Inferior parietal cortex (tissue), 1 donor: Measurements from ENCODE around the gene ARHGAP22.

Source experiments
- DNase-seq: peaks from one replicate; pipeline ENCODE4 v3.0.0-alpha.2; 2016; ENCODE audit errors: extremely low spot score

Gene ARHGAP22

DNA sequence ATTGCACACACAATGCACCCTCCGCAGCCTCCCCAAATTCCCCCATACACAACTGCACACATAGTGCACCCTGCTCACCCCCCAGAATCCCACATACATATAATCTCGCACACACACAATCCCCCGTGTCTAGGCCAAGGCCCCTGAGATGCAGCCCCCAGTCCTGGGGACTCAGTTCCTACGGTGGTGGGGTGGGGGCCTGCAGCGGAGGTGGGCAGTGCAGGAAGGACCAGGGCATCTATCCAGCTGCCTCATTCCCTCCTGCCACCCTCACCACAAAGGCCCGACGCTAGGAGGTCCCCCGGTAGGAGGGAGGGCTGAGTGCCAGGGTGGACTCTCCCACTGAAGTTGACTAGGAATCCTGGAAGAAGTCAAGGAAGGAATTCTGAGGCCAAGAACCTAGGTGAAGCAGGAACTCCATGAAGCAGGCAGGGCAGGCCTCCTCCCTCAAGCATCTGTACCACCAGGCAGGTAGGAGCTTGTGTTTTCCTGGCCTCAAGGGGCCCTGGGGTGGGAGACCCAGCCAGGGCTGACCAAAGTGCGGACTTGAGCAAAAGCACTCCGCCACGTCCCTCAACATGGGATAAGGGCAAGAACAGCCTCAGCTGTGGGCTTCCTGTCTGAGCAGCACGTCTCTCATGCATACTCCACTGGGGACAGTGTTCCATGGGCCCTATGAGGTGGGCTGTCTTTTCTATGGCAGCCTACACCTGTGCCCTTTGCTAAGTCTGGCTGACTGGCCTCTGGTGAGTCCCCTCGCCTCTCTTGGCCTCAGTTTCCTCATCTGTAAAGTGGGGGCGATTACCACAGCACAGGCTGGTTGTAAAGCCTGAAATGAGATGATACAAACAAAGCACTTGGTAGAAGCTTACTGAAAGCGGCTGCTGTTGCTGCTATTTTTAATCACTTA is 152.6 kb downstream of the ARHGAP22 start:
- no peak for DNase-seq

DNA sequence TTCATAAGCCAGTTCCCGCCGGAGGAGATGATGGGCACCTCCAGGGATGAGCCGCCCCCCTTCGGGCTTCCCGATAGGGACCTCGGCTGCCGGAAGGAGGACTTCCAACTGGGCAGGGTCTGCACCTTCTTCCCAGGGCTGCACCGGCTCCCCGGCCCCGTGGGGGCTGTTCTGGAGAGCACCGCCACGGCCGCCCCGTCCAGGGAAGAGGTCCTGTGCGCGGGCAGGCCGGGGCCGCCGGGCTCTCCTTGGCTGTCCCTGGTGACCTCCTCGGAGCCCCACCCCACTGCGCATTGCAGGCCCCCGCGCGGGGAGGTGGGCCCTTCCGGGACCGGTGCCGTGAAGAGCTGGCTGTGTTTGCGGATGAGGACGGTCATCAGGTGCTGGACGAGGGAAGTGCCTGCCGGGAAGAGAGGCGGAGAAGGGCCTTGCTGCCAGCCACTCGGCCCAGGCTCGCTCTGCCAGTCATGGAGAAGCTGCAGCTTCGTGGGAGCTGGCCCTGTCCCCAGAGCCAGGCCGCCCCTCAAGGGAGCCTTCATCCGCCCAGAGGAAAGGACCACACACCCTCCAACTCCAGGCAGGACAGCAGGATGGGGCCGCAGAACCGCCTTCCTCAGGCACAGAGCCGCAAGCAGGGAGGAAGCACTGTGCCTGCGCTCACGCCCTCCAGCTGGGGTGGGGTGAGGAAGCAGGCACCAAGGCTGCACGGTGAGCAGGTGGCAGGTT is 154.0 kb downstream of the ARHGAP22 start:
- no peak for DNase-seq

DNA sequence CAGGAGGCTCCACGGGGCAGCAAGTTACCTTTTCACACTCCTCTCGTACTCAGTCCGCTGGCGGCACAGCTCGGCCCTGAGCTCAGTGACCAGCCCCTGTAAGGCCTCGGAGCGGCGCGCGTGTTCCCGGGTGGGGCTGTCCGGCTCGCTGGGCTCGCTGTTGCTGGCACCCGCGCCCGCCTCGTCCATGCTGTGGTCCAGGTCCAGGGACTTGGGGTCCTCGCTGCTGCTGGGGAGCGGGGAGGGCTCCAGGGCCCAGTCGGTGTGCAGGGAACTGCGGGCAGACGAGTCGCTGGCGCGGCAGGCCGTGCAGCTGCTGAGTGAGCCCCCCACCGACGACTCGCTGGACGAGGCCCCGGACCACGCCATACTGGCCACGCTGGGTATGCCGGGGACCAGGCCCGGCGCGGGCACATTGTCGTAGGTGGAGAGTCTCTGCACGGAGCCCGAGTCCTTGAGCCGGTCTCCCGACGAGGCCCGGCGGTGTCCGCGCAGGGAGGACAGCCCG is 154.6 kb downstream of the ARHGAP22 start:
- no peak for DNase-seq

DNA sequence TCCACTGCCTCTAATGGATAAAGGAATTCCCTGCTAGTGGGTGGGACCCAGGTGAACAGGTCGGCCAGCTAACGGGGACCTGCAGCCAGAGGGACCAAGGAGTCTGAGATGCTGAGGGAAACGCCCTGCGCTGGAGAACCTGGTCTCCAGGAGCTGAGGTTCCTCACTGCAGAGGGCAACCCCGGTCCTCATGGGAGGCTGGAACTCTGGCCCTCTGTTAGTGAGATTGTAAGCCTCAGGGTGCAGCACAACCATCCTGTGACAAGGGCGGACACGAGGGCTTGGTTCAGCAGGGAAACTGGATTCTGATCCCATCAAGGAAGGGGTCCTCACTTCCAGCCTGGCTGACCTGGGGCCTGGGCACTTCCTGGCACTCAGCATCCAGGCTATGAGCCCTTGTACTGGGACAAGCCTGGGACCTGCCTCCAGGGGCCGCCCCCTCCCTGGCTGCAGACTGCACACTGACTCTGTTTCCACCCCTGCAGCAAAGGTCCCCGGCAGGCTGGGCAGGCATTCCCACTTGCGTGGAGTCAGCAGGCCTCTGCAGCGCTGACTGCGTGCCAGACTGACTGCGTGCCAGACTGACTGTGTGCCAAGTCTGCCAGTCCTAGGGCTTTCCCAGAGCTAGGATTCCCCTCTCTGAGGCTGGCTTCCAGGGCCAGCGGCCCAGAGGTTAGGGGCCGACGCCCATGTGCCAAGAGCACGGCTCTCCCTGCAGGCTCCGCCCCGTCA is 155.2 kb downstream of the ARHGAP22 start:
- no peak for DNase-seq

DNA sequence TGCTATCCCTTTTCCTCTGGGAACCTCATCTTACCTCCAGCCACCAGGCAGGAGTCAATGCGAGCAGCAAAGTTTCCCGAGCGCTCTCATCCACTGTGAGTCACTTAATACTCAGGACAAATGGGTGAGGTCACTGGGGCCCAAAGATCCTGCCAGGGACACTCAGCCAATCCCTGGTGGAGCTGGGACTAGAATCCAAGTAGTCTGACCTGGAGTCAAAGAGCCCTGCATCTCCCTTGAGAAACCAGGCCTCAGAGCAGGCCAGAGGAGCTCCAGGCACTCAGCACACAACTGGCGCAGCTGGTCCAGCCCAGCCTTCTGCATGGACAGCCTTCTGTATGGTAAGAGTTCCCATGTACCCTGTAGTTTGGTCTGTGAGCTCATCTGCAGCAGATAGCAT is 156.1 kb downstream of the ARHGAP22 start:
- no peak for DNase-seq

DNA sequence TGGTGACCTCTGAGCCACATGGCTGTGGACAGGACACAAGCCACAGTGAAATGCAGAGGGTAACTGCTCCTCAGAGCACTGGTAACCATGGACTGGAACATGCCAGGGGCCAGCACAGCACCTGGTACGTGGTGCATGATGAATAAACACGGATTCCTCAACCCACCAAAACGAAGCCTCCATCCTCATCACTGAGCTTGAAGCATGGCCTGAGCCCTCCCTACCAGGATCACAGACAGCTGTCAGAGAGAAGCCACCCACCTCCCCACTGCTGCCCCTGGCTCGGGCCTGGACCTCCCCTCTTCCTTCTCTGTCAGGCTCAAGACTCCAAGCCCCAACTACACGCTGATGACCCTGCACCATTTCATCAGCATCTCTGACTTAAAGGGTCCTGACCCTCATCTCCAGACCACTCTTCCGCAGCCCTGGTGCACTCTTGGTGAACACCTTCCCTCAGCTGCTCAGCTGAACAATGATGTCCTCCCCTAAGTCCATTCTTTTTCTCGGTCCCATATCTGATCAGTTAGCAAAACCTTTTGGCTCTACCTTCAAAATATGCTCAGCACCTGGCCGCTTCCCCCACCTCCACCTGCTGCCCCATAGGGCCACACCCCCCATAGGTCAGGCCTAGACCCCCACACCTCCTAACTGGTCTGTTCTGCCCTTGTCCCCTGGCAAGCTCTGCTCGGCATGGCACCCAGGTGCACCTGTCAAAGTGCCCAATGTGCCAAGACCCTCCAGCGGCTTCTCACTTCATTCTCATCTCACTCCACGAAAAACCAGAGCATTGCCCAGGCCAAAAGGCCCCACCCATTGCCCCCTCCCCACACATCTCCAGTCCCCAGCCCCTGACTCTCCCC is 157.3 kb downstream of the ARHGAP22 start:
- no peak for DNase-seq

DNA sequence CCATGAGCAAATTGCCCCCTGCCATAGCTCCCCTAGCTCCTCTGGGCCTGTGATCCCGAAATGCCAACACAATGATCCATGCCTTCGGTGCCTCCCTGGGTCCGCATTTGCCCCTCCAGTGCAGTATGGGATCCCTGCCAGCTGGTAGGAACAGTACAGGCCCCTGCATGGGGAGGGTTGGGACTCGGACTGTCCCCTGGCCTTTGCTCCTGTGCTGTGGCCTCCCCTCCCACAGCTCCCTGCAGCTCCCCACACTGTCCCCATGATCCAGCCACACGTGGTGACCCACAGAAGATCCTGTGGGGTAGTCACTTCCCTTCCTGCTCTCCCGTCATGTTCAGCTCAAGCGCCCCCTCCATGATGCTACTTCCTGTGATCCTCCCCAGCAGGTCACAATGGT is 158.1 kb downstream of the ARHGAP22 start:
- no peak for DNase-seq

DNA sequence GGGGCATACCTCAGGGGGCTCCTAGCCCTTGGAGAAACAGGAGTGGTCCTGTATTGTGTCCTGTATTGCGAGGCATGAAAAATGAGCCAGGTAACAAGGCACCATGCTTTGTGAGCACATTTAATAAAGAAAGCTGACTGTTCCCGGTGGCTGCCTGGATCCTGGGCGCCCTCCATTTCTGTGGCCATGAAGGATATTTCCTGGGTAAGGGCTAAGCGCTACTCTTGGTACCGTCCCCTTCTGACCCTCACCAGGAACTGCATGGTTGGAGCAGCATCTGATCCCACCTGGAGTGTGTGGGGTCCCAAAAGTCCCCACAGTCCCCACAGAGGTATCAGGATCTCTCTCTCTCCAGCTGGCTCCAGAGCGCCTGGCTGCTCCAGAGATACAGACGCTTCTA is 158.9 kb downstream of the ARHGAP22 start:
- no peak for DNase-seq

DNA sequence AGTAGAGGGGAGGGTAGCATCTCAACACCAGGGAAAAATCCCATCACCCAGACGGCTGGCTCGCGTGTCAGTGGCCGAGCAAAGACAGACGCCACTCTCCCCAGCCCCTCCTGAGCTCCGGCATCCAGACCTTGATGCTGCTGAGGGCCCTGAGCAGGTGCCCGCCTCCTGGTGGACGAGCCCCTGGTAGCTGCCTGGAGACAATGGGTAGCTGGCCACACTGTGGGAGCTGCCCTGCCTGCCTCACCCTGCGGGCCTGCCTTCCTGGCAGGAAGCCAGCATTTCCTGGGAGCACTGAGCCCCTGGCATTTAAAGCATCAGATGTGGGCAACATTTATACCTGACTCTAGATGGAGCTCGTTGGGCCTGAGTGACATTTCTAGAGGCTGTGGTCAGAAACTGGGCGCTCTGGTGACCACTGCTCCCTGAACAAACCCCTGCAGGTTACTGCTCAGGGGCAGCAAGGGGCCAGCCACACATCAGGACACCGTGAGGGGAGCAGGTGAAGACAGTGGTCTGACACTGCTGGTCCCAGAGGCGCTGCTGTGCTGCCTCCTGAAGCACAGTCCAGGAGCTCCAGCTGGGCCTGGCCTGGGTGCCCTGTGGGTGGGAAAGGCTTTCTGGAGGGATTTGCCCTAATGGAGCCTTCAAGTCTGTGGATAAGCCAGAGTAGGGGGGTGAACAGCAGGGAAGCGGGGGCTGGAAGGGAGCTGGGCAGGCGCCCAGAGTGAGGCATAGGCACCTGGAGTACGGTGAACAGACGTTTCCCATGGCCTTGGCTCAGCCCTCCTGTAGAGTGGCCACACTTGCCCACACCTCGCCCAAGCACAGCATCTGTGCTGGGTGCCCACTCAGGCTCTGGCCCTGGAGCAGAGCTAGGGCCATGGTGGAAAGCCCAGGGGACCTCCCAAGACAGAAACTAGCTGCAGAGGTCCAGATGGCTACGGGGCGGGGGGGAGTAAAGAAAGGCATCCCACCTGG is 159.7 kb downstream of the ARHGAP22 start:
- DNase-seq = no peak

DNA sequence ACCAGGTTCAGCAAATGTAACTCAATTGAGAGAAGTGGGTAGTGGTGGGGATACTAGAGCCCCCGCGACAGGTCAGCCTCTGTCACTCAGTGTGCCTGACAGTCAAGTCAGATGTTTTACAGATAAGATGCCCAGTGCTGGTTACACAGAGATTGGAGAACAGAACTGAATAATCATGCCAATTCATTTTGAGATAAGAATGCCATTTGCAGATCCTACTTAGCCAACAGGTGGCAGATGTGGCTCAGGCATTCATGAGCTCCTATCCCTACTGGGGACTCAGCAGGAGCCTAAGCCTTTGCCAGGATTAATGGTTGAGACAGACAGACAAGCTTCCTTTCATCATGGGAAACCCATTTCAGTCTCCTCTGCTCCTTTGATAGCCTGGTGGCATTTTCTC is 160.6 kb downstream of the ARHGAP22 start:
- no peak for DNase-seq

DNA sequence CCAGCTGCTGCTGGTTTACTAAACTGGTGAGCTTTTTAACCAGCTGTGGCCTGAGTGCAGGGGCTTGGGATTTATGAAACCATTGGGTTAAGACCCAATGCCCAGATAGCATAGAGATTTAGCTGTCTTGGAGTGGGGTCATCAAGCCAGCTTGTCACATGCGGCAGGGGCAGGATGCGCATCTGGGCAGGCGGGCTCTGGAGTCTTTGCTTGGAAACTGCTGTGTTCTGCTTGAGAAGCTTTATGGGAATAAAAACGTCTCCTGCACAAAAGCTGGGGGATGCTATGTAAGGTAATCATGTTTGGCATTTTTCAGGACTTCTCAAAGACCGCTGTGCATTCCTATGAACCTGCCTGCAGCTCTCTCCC is 162.1 kb downstream of the ARHGAP22 start:
- no peak for DNase-seq

DNA sequence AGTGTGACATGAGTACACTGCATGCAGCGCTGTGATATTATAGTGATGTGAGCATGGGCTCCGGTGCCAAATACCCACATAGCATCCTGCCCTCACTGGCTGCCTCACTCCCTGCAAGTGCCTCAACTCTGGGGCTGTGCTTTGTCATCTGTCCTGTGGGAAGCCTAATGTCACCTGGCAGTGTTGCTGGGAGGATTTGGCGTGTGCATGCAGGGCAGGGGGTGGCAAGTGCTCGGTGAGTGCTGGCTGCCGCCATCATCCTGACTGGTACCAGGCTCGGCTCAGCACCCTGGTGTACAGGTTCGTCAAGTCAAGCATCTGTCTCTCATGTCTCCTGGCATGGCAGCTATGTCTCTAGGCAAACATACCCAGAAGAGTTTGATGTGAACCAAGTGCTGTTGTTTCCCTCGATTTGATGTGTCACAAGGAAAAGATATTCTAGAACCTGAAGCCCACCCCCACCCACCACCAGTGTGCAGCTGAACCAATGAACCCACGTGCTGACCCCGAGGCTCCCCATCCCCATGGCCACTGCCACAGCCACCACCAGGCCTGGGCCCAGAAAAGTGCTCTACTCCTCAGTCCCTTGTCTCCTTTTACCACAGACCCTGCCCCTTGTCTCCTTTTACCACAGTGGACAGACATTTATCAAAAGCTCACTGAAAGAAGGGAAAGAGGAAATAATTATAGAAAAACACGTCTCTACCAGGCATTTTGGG is 162.6 kb downstream of the ARHGAP22 start:
- no peak for DNase-seq

DNA sequence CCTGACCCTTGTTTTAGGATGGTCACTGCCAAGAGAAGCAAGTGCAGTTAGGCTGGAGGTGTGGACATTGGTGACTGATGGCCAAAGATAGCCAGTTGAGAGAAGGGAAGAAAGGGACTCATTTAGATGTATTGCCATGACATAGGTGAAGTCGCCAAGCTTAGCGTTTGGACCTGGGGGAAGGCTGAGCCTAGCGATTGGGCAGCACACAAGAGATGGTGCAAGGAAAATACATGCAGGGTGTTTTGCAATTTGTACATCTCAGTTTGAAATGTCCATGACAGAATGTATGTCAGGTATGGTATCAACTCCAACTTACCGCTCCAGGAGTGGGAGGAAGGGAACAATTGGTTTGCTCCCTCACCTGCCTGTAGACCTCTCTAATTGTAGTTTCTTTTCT is 164.1 kb downstream of the ARHGAP22 start:
- DNase-seq = no peak

DNA sequence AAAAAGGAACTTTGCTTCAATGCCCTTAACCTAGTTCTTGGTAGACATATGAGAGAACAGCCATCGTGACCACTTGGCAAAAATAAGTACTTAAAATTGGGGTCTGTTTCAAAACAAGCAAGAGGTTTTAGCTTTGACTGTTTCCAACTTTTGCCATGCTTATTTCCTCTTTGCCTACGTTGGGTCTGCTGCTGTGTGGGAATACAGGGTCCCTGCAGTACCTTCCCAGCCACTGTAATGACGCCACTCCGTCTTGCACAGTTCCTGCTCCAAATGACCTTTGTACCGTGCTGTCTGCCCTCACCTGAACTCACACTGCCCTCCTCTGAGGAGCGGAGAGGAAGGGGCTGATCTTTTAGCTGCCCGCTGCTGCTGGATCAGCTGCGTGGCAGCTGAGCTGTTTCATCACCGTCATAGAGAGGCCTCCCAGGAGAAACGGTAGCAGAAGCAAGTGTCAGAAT is 165.3 kb downstream of the ARHGAP22 start:
- DNase-seq = no peak

DNA sequence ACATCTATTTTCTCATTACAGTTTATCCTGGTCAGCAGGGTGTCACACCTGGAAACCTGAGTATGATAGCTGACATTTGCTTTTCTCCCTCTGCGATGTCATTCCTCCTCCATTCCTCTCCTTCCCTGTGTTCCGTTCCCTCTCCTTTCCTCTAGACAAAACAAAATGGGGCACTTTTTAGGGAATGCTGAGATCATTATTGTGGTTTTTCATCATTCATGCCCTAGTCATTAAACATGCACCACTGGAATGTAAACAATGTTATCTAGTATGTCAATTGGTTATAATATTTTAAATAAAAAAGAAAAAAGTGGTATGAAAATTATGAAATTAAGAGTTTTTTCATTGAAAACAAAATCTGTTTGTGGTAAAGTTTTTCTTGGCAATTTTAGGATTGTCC is 165.8 kb downstream of the ARHGAP22 start:
- DNase-seq = no peak

DNA sequence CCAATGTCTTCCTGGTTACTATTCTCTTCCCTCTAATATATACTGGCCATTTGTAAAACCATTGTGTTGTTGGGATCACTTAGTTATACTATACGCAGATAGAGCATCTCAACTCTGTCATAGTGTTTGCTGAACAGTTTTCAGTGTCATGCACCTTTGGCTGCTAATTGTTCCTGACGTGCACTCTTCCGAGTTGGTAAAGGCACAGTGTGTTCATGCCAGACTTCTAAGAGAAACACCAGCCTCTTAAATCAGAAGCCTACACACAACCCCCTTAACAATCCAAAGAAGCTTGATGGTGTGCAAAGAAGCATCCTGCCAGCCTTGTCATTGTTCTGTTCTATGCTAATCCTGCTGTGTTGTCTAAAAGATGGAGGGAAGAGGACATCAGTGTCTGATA is 167.3 kb downstream of the ARHGAP22 start:
- DNase-seq = no peak

DNA sequence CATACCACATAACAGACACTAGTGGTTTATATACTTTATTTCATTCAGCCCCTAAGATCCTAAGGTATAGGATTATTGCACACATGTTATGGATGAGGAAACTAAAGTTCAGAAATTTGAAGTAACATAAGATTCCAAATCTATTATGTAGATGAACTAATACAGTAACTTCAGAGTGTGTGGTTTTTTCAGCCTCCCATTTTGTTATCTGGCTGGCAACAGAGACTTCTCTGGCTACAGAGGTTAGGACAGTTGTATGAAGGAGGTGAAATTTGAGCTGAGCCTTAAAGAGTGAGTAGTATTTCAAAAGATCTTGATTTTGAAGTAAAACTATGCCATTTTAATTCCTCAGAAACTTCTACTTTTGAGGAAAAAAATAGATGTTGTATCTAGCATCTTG is 173.0 kb downstream of the ARHGAP22 start:
- no peak for DNase-seq

DNA sequence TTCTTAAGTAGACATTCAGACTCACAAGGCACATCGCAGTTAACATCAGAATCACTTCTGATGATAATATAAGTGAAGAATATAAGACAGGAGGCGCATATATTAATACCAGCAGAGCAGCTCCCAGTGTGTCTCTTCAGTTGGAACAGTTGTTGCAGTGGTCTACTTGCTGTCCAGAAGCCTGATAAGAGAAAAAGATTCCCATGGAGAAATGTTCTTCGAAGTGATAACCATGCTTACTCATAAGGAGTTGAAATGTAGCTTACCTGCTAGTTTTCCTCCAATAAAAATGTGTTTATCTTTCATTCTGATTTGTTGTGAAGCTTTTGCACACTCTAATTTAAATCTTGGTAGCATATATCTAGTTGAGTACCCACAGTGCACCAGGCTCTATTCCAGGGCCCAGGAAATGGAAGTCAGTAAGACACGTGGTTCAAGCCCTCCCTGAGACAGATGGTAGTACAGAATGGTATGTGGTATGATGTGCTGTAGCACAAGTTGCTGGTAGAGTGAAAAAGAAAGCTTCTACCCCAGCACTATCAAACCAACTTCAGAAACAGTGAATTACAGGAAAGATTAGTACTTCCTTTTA is 174.4 kb downstream of the ARHGAP22 start:
- DNase-seq = no peak

DNA sequence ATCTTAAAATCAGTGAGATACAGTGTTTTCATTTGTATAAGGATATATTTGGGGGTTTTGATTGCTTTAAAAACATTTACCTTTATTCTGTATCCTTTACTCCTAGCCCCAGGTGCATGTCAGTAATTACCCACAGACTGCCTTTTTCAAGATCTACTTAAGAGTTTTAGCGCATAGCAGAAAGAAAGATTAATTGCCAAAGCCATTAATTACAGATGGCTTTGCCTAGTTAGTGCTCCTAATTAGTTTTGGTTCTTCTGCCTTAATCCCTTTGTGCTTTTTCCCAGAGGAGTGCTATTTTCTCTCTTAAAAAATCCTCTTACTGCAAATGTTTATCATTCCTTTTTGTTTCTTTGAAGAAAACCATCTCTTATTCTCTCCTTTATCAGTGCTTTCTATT is 175.6 kb downstream of the ARHGAP22 start:
- no peak for DNase-seq
